ENCODE results near the gene TMA7B.

The TMA7B gene

GRCh38 chr22:39914584-39914983 is 45.6 kb upstream of the TMA7B start:
- ATAC-seq (ENCODE audit: low read depth) (no peak), DNase-seq (ENCODE audit: low spot score) (no peak)
- no peak overlapping the region for H3K4me3 ChIP-seq (ENCODE audit: severe bottlenecking)
- no peaks in the 10 kb centered on the region for H3K9me3 ChIP-seq (ENCODE audit: severe bottlenecking)
- TF ChIP-seq CTCF (IDR thresholded peaks at IDR 0.05; ENCODE audit: poor library complexity, severe bottlenecking) = no peak
- H3K27me3 ChIP-seq (ENCODE audit: insufficient read depth, poor library complexity, severe bottlenecking) = peaks cover 20% of the 10 kb centered on the region
- H3K27ac ChIP-seq (ENCODE audit: poor library complexity, severe bottlenecking) = no peak overlapping the region
- no peaks in the 10 kb centered on the region for H3K36me3 ChIP-seq (ENCODE audit: low read depth)
- H3K4me1 ChIP-seq (ENCODE audit: insufficient read depth, poor library complexity, severe bottlenecking) = no peaks in the 10 kb centered on the region

- Histone ChIP-seq H3K27me3 (ENCODE audit: insufficient read depth, poor library complexity, severe bottlenecking) (peaks cover 18% of the 10 kb centered on the region), H3K27ac (ENCODE audit: poor library complexity, severe bottlenecking) (no peak overlapping the region), H3K9me3 (ENCODE audit: severe bottlenecking) (no peaks in the 10 kb centered on the region), H3K4me3 (ENCODE audit: severe bottlenecking) (no peak overlapping the region), H3K4me1 (ENCODE audit: insufficient read depth, poor library complexity, severe bottlenecking) (no peaks in the 10 kb centered on the region), H3K36me3 (ENCODE audit: low read depth) (no peaks in the 10 kb centered on the region)
- DNase-seq (ENCODE audit: low spot score) = no peak
- ATAC-seq (ENCODE audit: low read depth) = no peak
- no peak for TF ChIP-seq CTCF (IDR thresholded peaks at IDR 0.05; ENCODE audit: poor library complexity, severe bottlenecking)
Observed at GRCh38 chr22:39915295-39915726, 44.9 kb upstream of the TMA7B start.

GRCh38 chr22:39916496-39916895 is 43.7 kb upstream of the TMA7B start:
- no peak for ATAC-seq (ENCODE audit: low read depth)
- TF ChIP-seq CTCF (IDR thresholded peaks at IDR 0.05; ENCODE audit: poor library complexity, severe bottlenecking) = no peak
- Histone ChIP-seq H3K4me3 (ENCODE audit: severe bottlenecking) (no peak overlapping the region), H3K4me1 (ENCODE audit: insufficient read depth, poor library complexity, severe bottlenecking) (no peaks in the 10 kb centered on the region), H3K36me3 (ENCODE audit: low read depth) (no peaks in the 10 kb centered on the region), H3K27ac (ENCODE audit: poor library complexity, severe bottlenecking) (no peak overlapping the region), H3K9me3 (ENCODE audit: severe bottlenecking) (no peaks in the 10 kb centered on the region), H3K27me3 (ENCODE audit: insufficient read depth, poor library complexity, severe bottlenecking) (peaks cover 20% of the 10 kb centered on the region)
- no peak for DNase-seq (ENCODE audit: low spot score)

- no peak for ATAC-seq (ENCODE audit: low read depth)
- H3K27me3 ChIP-seq (ENCODE audit: insufficient read depth, poor library complexity, severe bottlenecking) = peaks cover 24% of the 10 kb centered on the region
- TF ChIP-seq CTCF (IDR thresholded peaks at IDR 0.05; ENCODE audit: poor library complexity, severe bottlenecking) = no peak
- DNase-seq (ENCODE audit: low spot score) = no peak
- H3K9me3 ChIP-seq (ENCODE audit: severe bottlenecking) = no peaks in the 10 kb centered on the region
- no peaks in the 10 kb centered on the region for H3K36me3 ChIP-seq (ENCODE audit: low read depth)
- no peaks in the 10 kb centered on the region for H3K4me1 ChIP-seq (ENCODE audit: insufficient read depth, poor library complexity, severe bottlenecking)
- H3K4me3 ChIP-seq (ENCODE audit: severe bottlenecking) = no peak overlapping the region
- no peak overlapping the region for H3K27ac ChIP-seq (ENCODE audit: poor library complexity, severe bottlenecking)
Observed at GRCh38 chr22:39917197-39917643, 43.0 kb upstream of the TMA7B start.

GRCh38 chr22:39917776-39918495 is 42.3 kb upstream of the TMA7B start:
- no peaks in the 10 kb centered on the region for H3K9me3 ChIP-seq (ENCODE audit: severe bottlenecking)
- H3K4me1 ChIP-seq (ENCODE audit: insufficient read depth, poor library complexity, severe bottlenecking) = no peaks in the 10 kb centered on the region
- DNase-seq (ENCODE audit: low spot score) (no peak), ATAC-seq (ENCODE audit: low read depth) (no peak)
- peaks cover 24% of the 10 kb centered on the region for H3K27me3 ChIP-seq (ENCODE audit: insufficient read depth, poor library complexity, severe bottlenecking)
- H3K4me3 ChIP-seq (ENCODE audit: severe bottlenecking) = no peak overlapping the region
- H3K36me3 ChIP-seq (ENCODE audit: low read depth) = no peaks in the 10 kb centered on the region
- TF ChIP-seq CTCF (IDR thresholded peaks at IDR 0.05; ENCODE audit: poor library complexity, severe bottlenecking) = no peak
- no peak overlapping the region for H3K27ac ChIP-seq (ENCODE audit: poor library complexity, severe bottlenecking)
